GM23248 (cell line): ENCODE measurements around the gene HLA-DOA. TPM values are rescaled to one million over a fixed set of nuclear protein-coding genes. Genes with fewer than 3 reads are reported as not detected.

ENCODE experiments used
- DNase-seq: peaks from one replicate; pipeline ENCODE4 v3.0.0-alpha.2; 2015
- H2AFZ ChIP-seq: fragments of 200-600 bp; sonication (generic); 2 replicates; pipeline ENCODE4 v1.6.1; 2016; ENCODE audit warnings: antibody characterized with exemption
- H3F3A ChIP-seq: fragments of 200-600 bp; sonication (generic); 2 replicates; pipeline ENCODE4 v1.6.1; 2016; ENCODE audit warnings: mild to moderate bottlenecking, antibody characterized with exemption, mixed run types; ENCODE audit not compliant: insufficient read depth
- H3K27ac ChIP-seq: fragments of 200-600 bp; sonication (generic); 2 replicates; pipeline ENCODE4 v1.5.1; 2016; ENCODE audit warnings: mild to moderate bottlenecking
- H3K27me3 ChIP-seq: fragments of 200-600 bp; sonication (generic); replicated peaks from 2 replicates; pipeline ENCODE4 v1.6.1; 2016; ENCODE audit warnings: mild to moderate bottlenecking; ENCODE audit not compliant: insufficient read depth
- H3K36me3 ChIP-seq: fragments of 200-600 bp; sonication (generic); 2 replicates; pipeline ENCODE4 v1.6.1; 2016; ENCODE audit warnings: low read depth, mild to moderate bottlenecking
- H3K4me1 ChIP-seq: fragments of 200-600 bp; sonication (generic); 2 replicates; pipeline ENCODE4 v1.6.1; 2016; ENCODE audit warnings: mild to moderate bottlenecking; ENCODE audit not compliant: insufficient read depth
- H3K4me2 ChIP-seq: fragments of 200-600 bp; sonication (generic); one replicate; pipeline ENCODE4 v1.6.1; 2016; ENCODE audit warnings: mild to moderate bottlenecking; ENCODE audit not compliant: unreplicated experiment
- H3K4me3 ChIP-seq: fragments of 200-600 bp; sonication (generic); 2 replicates; pipeline ENCODE4 v1.5.1; 2016; ENCODE audit warnings: mild to moderate bottlenecking
- H3K79me2 ChIP-seq: fragments of 200-600 bp; sonication (generic); 2 replicates; pipeline ENCODE4 v1.6.1; 2016; ENCODE audit warnings: mild to moderate bottlenecking; ENCODE audit not compliant: insufficient read depth
- H3K9ac ChIP-seq: fragments of 200-600 bp; sonication (generic); 2 replicates; pipeline ENCODE4 v1.6.1; 2016; ENCODE audit warnings: mild to moderate bottlenecking
- H3K9me2 ChIP-seq: fragments of 200-600 bp; sonication (generic); 2 replicates; pipeline ENCODE4 v1.6.1; 2016; ENCODE audit warnings: mixed run types, mild to moderate bottlenecking, moderate library complexity; ENCODE audit not compliant: insufficient read depth
- H3K9me3 ChIP-seq: fragments of 200-600 bp; sonication (generic); one replicate; pipeline ENCODE4 v1.6.1; 2017; ENCODE audit warnings: low read depth
- H4K20me1 ChIP-seq: fragments of 200-600 bp; sonication (generic); 2 replicates; pipeline ENCODE4 v1.6.0; 2016; ENCODE audit not compliant: insufficient read depth
- EZH2 ChIP-seq: fragments of 200-600 bp; sonication (generic); IDR thresholded peaks from 2 replicates; pipeline ENCODE4 v1.6.1; 2018; ENCODE audit warnings: antibody characterized with exemption, mild to moderate bottlenecking; ENCODE audit not compliant: insufficient read depth, poor library complexity, severe bottlenecking
- EZH2phosphoT487 ChIP-seq: fragments of 200-600 bp; sonication (generic); IDR thresholded peaks from 2 replicates; pipeline ENCODE4 v1.6.1; 2018; ENCODE audit warnings: antibody characterized with exemption, moderate library complexity, mild to moderate bottlenecking, low read depth; ENCODE audit not compliant: insufficient read depth
- WGBS, 2 experiments: methylation state at CpG; one replicate each; pipeline ENCODE4 v1.1.6; 2015 to 2017; ENCODE audit warnings: low lambda C conversion rate in 2 of 2, low coverage in 1 of 2; ENCODE audit errors: missing lambda C conversion rate in 2 of 2; 5-methylcytosine and 5-hydroxymethylcytosine counted together
- in situ Hi-C: fragments of 300-500 bp; cut with MboI; formaldehyde crosslinking; loops from 2 replicates; pipeline ENCODE4 v1.15.0; 2020
- polyA plus RNA-seq: library from polyadenylated mRNA; unstranded; fragments of >200 nt; fragmentation: Nextera tagmentation; extraction: Ambion mirVana; gene quantifications from 2 replicates; pipeline ENCODE4 v1.2.1, GENCODE V29; 2016
- total RNA-seq: library from RNA; depleted of rRNA; stranded (reverse); fragments of >200 nt; shearing (Covaris generic); gene quantifications from 2 replicates; pipeline ENCODE4 v1.2.3, GENCODE V29; 2014

The HLA-DOA gene
- total and polyA plus RNA-seq, 2 experiments from 2014 or later, result 0.18 TPM; not detected in 1

DNA sequence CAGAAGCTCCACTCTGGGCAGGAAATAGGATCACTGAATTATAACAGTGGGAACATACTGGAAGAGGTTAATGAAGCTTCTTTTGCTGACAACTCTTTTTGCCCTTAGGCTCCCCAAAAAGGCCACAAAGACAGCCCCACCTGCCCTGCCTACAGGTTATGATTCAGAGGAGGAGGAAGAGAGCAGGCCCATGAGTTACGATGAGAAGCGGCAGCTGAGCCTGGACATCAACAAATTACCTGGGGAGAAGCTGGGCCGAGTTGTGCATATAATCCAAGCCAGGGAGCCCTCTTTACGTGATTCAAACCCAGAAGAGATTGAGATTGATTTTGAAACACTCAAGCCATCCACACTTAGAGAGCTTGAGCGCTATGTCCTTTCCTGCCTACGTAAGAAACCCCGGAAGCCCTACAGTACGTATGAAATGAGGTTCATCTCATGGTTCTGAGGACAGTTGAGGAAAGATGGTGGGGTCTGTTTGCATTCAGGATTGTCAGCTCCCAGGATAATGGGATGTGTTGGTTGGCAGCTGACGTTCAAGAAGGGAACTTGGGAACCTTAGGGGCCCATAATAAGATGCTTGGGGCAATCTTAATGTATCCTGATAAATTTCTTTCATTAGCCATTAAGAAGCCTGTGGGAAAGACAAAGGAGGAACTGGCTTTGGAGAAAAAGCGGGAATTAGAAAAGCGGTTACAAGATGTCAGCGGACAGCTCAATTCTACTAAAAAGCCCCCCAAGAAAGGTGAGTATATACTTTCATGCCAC is 29.5 kb downstream of the HLA-DOA start:
- no peak overlapping the region for H2AFZ ChIP-seq
- H3K9me2 ChIP-seq, result no peaks in the 10 kb centered on the region
- peaks cover 72% of the 10 kb centered on the region for H3K79me2 ChIP-seq
- no peak overlapping the region for H3K9ac ChIP-seq
- peaks cover 32% of the 10 kb centered on the region for H4K20me1 ChIP-seq
- H3K4me1 ChIP-seq, result peaks cover 10% of the 10 kb centered on the region
- H3K4me2 ChIP-seq, result no peak overlapping the region
- 0 out of 2 replicates have a peak overlapping the region, but pooled peaks have one; percentile 8 for H3K27ac ChIP-seq
- no peaks in the 10 kb centered on the region for H3K27me3 ChIP-seq
- no peaks in the 10 kb centered on the region for H3K9me3 ChIP-seq
- in situ Hi-C loops, result loop anchor here (10.0 kb wide), 1 partner anchor 85 kb away; no protein-coding TSS in a partner anchor
- TF ChIP-seq EZH2phosphoT487 (no peak), EZH2 (no peak)
- H3K4me3 ChIP-seq, result no peak overlapping the region
- H3K36me3 ChIP-seq, result peaks cover 77% of the 10 kb centered on the region
- WGBS, 2 experiments, result 87 to 88% methylated on average over 12 of the region's 12 CpGs
- H3F3A ChIP-seq, result peaks cover 98% of the 10 kb centered on the region
- DNase-seq, result no peak

DNA sequence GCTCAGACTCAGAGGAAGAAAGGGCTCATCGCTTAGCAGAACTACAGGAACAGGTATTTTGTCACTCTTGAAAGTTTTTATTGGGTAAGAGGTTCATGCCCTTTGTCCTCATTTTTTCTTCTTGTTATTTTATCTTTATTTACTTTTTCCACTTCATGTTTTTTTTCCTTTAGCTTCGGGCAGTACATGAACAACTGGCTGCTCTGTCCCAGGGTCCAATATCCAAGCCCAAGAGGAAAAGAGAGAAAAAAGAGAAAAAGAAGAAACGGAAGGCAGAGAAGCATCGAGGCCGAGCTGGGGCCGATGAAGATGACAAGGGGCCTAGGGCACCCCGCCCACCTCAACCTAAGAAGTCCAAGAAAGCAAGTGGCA is 31.5 kb downstream of the HLA-DOA start:
- Histone ChIP-seq H3K9me2 (no peaks in the 10 kb centered on the region), H3K36me3 (peaks cover 96% of the 10 kb centered on the region), H3K27ac (0 out of 2 replicates have a peak overlapping the region, but pooled peaks have one; percentile 2), H3K79me2 (peaks cover 92% of the 10 kb centered on the region), H3K4me1 (peaks cover 10% of the 10 kb centered on the region), H3K9me3 (no peaks in the 10 kb centered on the region), H3K4me2 (no peak overlapping the region), H3K27me3 (no peaks in the 10 kb centered on the region), H4K20me1 (peaks cover 48% of the 10 kb centered on the region), H3F3A (peaks cover 100% of the 10 kb centered on the region), H3K4me3 (no peak overlapping the region), H3K9ac (no peak overlapping the region; the same call in 1 of the 2 replicates), H2AFZ (no peak overlapping the region)
- WGBS, 2 experiments, result 70 to 71% methylated on average over 7 of the region's 7 CpGs
- in situ Hi-C loops, result no loop called here
- no peak for TF ChIP-seq EZH2phosphoT487
- TF ChIP-seq EZH2, result no peak
- DNase-seq, result no peak

GRCh38 chr6:32977272-32977952 is 32.0 kb downstream of the HLA-DOA start:
- H3K9me3 ChIP-seq, result no peaks in the 10 kb centered on the region

DNA sequence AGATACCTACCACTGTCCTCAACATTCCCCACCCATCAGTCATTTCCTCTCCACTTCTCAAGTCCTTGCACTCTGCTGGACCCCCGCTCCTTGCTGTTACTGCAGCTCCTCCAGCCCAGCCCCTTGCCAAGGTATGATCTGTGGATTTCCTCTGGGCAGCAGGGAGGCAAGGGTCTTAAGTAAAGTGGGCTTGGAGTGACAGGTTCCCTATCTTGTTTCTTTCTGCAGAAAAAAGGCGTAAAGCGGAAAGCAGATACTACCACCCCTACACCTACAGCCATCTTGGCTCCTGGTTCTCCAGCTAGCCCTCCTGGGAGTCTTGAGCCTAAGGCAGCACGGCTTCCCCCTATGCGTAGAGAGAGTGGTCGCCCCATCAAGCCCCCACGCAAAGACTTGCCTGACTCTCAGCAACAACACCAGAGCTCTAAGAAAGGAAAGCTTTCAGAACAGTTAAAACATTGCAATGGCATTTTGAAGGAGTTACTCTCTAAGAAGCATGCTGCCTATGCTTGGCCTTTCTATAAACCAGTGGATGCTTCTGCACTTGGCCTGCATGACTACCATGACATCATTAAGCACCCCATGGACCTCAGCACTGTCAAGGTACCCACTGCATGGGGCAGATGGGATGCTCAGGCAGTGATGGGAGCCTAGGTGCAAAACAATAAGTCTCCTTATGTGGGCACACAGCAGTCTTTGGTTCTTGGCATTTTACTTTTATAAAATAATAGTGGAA is 32.9 kb downstream of the HLA-DOA start:
- DNase-seq, result no peak
- Histone ChIP-seq H2AFZ (no peak overlapping the region), H3K4me3 (peak overlapping the region; percentile 92), H3K4me1 (peaks cover 10% of the 10 kb centered on the region), H3K9ac (peak overlapping the region; percentile 92; the same call in 1 of the 2 replicates), H3K9me3 (no peaks in the 10 kb centered on the region), H3K36me3 (peaks cover 90% of the 10 kb centered on the region), H3K4me2 (peak overlapping the region; percentile 24), H3F3A (peaks cover 89% of the 10 kb centered on the region), H3K27me3 (no peaks in the 10 kb centered on the region), H3K79me2 (peaks cover 95% of the 10 kb centered on the region), H3K27ac (no peak overlapping the region), H4K20me1 (peaks cover 54% of the 10 kb centered on the region), H3K9me2 (no peaks in the 10 kb centered on the region)
- 84 to 90% methylated on average over 7 of the region's 7 CpGs for WGBS, 2 experiments
- in situ Hi-C loops, result no loop called here
- TF ChIP-seq EZH2phosphoT487 (no peak), EZH2 (no peak)

More at GRCh38 chr6:32977272-32977952, 32.0 kb downstream of the HLA-DOA start:
- WGBS, 2 experiments, result 74 to 75% methylated on average over 10 of the region's 10 CpGs
- Histone ChIP-seq H3K36me3 (peaks cover 100% of the 10 kb centered on the region), H3F3A (peaks cover 98% of the 10 kb centered on the region), H3K4me1 (peaks cover 10% of the 10 kb centered on the region), H3K9ac (peak overlapping the region; percentile 92; the same call in 1 of the 2 replicates), H3K4me3 (0 out of 2 replicates have a peak overlapping the region, but pooled peaks have one; percentile 23), H3K27me3 (no peaks in the 10 kb centered on the region), H3K27ac (no peak overlapping the region), H3K4me2 (peak overlapping the region; percentile 24), H4K20me1 (peaks cover 53% of the 10 kb centered on the region), H2AFZ (no peak overlapping the region), H3K79me2 (peaks cover 97% of the 10 kb centered on the region), H3K9me2 (no peaks in the 10 kb centered on the region)
- TF ChIP-seq EZH2 (no peak), EZH2phosphoT487 (no peak)
- in situ Hi-C loops, result no loop called here
- DNase-seq, result no peak
